Esophagus (tissue), 2 donors: Measurements from ENCODE around the gene SAG. TPM values are rescaled to one million over a fixed set of nuclear protein-coding genes. Genes with fewer than 3 reads are reported as not detected.

Experiments
- H3K27ac ChIP-seq, 2 donors: one replicate each; pipeline ENCODE4 v1.5.1; 2013; ENCODE audit warnings: low read depth in 2 of 2, mild to moderate bottlenecking in 2 of 2, inconsistent platforms in 1 of 2, low read length in 1 of 2, moderate library complexity in 1 of 2
- H3K27me3 ChIP-seq, 2 donors: one replicate each; pipeline ENCODE4 v1.6.1; 2013; ENCODE audit warnings: low read length in 2 of 2, control low read depth in 1 of 2, mild to moderate bottlenecking in 1 of 2; ENCODE audit not compliant: insufficient read depth in 2 of 2, control insufficient read depth in 1 of 2
- H3K36me3 ChIP-seq, 2 donors: one replicate each; pipeline ENCODE4 v1.6.1; 2013; ENCODE audit warnings: low read length in 1 of 2; ENCODE audit not compliant: control insufficient read depth in 2 of 2, insufficient read depth in 2 of 2
- H3K4me1 ChIP-seq, 2 donors: one replicate each; pipeline ENCODE4 v1.6.1; 2013; ENCODE audit warnings: low read length in 1 of 2; ENCODE audit not compliant: control insufficient read depth in 2 of 2, insufficient read depth in 2 of 2
- H3K4me3 ChIP-seq, 2 donors: one replicate each; pipeline ENCODE4 v1.5.1; 2013; ENCODE audit warnings: low read length in 2 of 2, mild to moderate bottlenecking in 2 of 2, low read depth in 1 of 2, moderate library complexity in 1 of 2
- H3K9me3 ChIP-seq, 2 donors: one replicate each; pipeline ENCODE4 v1.6.1; 2013; ENCODE audit warnings: mild to moderate bottlenecking in 2 of 2, low read depth in 1 of 2, low read length in 1 of 2, moderate library complexity in 1 of 2; ENCODE audit not compliant: control insufficient read depth in 2 of 2, insufficient read depth in 1 of 2
- WGBS, 2 donors: extraction: QIAGEN DNeasy Blood & Tissue Kit; methylation state at CpG; one replicate each; pipeline ENCODE4 v1.1.7; 2013; 5-methylcytosine and 5-hydroxymethylcytosine counted together
- polyA plus RNA-seq, 2 donors: library from polyadenylated mRNA; stranded (reverse); fragments of 200-250 nt; gene quantifications; one replicate each; pipeline ENCODE4 v1.2.3, GENCODE V29; 2013
- donor health status: healthy with polysubstance abuse.
- donor health status: Bipolar disorder and iron deficiency.

Gene SAG
- polyA plus RNA-seq, 2 donors = not detected

DNA sequence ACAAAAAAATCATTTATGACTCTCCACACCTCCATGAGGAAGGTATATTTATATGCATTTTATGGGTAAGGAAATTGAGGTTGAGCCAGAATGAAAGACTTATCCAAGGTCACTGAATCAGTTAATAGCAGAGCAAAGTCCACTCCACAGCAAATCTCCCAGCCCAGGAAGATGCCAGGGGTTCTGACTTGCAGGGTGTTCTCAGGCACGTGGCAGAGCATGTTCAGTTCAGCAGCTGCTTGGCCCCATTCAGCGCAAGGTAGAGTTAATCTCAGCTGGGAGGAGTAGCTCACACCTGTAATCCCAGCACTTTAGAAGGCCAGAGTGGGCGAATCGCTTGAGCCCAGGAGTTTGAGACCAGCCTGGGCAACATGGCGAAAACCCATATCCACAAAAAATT is 28.9 kb downstream of the SAG start:
- no peak overlapping the region for H3K4me3 ChIP-seq
- no peaks in the 10 kb centered on the region for H3K27me3 ChIP-seq
- no peaks in the 10 kb centered on the region for H3K4me1 ChIP-seq
- H3K27ac ChIP-seq = no peak overlapping the region
- H3K36me3 ChIP-seq = no peaks in the 10 kb centered on the region
- 70 to 82% methylated on average over 5 of the region's 5 CpGs for WGBS, 2 donors
- H3K9me3 ChIP-seq = no peaks in the 10 kb centered on the region

DNA sequence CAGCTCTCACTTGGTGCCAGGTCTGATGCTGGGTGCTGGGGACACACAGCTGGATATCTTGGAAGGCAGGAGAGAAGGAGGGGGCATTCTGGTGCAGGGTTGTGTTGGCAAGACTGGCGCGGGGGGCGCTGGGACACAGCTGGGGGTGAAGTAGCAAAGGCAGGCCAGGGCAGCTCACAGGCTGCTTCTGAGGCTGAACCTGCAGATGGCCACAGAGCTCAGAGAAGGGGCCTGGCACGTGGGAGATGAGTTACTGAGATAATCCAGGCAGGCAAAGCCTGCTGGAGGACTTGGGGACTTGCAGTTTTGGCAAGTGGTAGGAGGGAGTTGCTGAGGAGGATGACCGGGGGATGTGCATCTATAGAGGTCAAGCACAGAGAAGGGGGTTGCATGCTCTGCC is 30.4 kb downstream of the SAG start:
- H3K27ac ChIP-seq = no peak overlapping the region
- H3K36me3 ChIP-seq = no peaks in the 10 kb centered on the region
- H3K4me1 ChIP-seq = no peaks in the 10 kb centered on the region
- WGBS, 2 donors = 77 to 84% methylated on average over 5 of the region's 5 CpGs
- no peaks in the 10 kb centered on the region for H3K9me3 ChIP-seq
- no peaks in the 10 kb centered on the region for H3K27me3 ChIP-seq
- H3K4me3 ChIP-seq = no peak overlapping the region

DNA sequence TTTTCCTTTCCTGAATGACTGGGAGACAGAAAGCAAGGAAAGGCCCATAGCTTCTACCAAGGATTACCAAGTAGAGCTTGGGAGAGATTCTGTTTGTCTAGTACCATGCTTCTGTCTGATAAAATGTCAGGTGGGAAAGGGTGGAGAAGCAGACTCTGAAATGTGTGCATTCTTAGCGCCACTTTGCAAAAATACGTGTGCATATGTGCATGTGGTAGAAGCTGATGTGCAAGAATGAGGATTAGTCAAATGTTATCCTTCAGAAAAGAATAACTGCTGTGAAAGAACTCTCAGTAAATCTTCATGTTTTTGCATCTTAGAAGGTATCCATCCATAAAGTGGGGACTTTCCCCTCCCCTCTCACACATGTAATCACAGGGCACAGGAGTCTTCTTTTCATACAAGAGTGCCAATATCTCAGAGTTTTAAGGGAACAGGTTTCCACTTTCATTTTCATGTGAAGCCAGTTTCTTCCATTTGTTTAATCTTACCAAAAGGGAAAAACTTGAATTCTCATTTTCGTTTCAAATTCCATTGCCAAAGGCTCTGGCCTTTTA is 31.3 kb downstream of the SAG start:
- H3K4me1 ChIP-seq = no peaks in the 10 kb centered on the region

DNA sequence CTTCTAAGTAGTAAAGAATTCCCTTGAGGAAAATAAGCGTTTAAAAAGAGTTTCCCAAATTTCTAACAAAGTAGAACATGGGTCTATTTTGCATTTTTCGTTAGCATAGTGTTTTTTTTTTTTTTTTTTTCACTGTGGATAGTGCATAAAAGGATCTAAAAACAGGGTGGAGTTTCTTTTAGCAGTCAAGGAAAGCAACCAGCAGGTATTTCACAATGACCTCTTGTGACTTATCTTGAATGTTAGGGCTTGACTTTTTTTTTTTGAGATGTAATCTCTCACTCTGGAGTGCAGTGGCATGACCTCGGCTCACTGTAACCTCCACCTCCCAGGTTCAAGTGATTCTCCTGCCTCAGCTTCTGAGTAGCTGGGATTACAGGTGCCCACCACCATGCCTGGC is 31.8 kb downstream of the SAG start:
- no peaks in the 10 kb centered on the region for H3K36me3 ChIP-seq
- WGBS, 2 donors = 39% methylated on average over 3 of the region's 3 CpGs

More for the DNA sequence above, 31.3 kb downstream of the SAG start:
- Histone ChIP-seq H3K27me3 (no peaks in the 10 kb centered on the region), H3K4me3 (no peak overlapping the region), H3K27ac (no peak overlapping the region), H3K36me3 (no peaks in the 10 kb centered on the region), H3K9me3 (no peaks in the 10 kb centered on the region)
- 62 to 74% methylated on average over 3 of the region's 3 CpGs for WGBS, 2 donors

DNA sequence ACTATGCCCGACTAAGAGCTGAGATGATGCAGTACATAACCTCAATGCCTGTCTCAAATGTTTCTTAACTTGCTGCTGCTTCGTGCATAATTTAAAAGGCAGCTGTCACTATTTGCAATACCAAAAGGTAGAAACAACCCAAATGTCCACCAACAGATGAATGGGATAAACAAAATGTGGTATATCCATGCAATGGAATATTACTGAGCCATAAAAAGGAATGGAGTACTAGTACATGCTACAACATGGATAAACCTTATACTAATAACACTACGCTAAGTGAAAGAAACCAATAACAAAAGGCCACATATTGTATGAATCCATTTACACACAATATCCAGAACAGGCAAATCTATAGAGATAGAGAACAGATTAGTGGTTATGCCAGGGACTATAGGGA is 33.7 kb downstream of the SAG start:
- Histone ChIP-seq H3K36me3 (no peaks in the 10 kb centered on the region), H3K4me1 (no peaks in the 10 kb centered on the region), H3K4me3 (no peak overlapping the region), H3K9me3 (no peaks in the 10 kb centered on the region), H3K27me3 (no peaks in the 10 kb centered on the region), H3K27ac (no peak overlapping the region)
- WGBS, 2 donors = 94 to 97% methylated on average over 3 of the region's 3 CpGs

More for the DNA sequence above, 31.8 kb downstream of the SAG start:
- Histone ChIP-seq H3K4me3 (no peak overlapping the region), H3K27ac (no peak overlapping the region), H3K4me1 (no peaks in the 10 kb centered on the region), H3K27me3 (no peaks in the 10 kb centered on the region), H3K9me3 (no peaks in the 10 kb centered on the region)

DNA sequence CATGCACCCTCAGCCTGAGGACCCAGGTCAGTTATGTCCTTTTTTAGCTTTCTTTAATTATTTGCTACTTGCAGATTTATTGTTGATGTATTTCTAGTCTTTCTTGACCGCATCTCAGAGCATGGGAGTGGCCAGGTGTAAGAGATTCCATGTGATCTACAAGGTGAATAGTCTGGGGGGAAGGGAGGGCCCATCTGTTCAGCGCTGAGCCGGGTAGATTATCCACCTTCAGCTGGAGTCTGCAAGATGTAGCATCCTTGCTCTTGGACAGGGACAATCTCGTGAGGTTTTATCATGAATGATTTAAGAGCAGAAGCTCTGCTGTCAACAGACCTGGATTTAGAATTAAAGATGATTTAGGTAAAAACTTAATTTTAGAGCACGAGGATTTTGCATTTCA is 34.7 kb downstream of the SAG start:
- H3K4me3 ChIP-seq = no peak overlapping the region
- no peaks in the 10 kb centered on the region for H3K27me3 ChIP-seq
- 85 to 90% methylated on average over 5 of the region's 5 CpGs for WGBS, 2 donors
- H3K36me3 ChIP-seq = no peaks in the 10 kb centered on the region
- H3K9me3 ChIP-seq = no peaks in the 10 kb centered on the region
- H3K4me1 ChIP-seq = no peaks in the 10 kb centered on the region
- H3K27ac ChIP-seq = no peak overlapping the region

DNA sequence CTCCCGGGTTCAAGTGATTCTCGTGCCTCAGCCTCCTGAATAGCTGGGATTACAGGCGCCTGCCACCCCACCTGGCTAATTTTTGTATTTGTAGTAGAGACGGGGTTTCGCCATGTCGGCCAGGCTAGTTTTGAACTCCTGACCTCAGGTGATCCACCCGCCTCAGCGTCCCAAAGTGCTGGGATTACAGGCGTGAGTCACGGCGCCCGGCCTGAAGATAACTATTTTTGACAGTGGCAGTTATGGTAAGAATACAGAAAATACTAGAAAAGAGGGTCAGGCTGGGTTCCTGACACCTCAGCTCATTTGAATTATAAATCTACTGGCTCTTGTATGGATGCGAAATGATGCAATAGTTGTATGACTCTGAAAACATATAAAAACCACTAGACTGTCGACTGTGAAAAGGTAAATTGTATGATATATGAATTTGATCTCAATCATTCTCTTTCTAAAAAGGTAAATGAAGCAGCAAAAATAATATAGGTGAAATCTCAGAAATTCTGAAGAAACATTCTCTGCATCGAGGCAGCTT is 35.6 kb downstream of the SAG start:
- H3K36me3 ChIP-seq = no peaks in the 10 kb centered on the region
- H3K4me1 ChIP-seq = no peaks in the 10 kb centered on the region
- no peak overlapping the region for H3K27ac ChIP-seq
- no peaks in the 10 kb centered on the region for H3K27me3 ChIP-seq
- H3K4me3 ChIP-seq = no peak overlapping the region
- H3K9me3 ChIP-seq = no peaks in the 10 kb centered on the region
- WGBS, 2 donors = 90 to 91% methylated on average over 15 of the region's 15 CpGs

DNA sequence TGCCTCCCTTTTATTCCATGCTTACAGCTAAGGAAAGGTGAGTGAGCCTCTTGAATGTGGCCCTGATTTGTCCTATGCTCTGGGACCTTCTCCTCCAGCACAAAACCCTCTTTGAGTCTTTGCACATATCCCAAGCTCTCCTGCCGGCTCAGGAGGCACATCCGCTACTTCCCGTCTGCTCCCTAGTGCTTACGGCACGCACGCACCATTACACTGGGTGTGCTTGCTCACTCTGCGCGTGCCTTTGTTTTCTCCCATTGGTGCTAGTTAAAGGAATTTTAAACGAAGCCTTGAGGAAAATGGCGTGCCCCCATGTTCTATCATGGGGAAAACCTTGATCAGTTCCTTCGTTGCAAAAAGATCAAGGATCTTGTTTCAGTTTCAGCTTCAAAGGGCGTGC is 38.8 kb downstream of the SAG start:
- H3K36me3 ChIP-seq = no peaks in the 10 kb centered on the region
- H3K27ac ChIP-seq = no peak overlapping the region
- WGBS, 2 donors = 92 to 94% methylated on average over 12 of the region's 12 CpGs
- H3K4me1 ChIP-seq = no peaks in the 10 kb centered on the region
- H3K9me3 ChIP-seq = no peaks in the 10 kb centered on the region
- H3K27me3 ChIP-seq = no peaks in the 10 kb centered on the region
- H3K4me3 ChIP-seq = no peak overlapping the region

DNA sequence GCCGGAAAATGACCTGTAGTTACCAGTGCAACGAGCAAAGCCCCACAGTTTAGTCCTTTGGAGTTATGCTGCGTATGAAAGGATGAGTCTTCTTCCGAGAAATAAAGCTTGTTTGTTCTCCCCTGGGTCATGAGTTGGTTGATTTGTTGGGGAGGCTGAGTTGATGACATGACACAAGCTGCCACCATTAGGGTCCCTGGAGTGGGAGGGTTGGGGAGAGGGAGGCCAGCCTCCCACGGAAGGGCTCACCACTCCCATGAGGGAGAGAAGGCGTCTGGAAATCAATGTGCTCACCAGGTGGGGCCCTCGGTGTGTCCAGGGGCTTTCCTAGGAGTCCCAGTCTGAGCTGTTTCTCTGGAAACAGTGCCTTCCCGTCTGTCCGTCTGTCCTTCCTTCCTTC is 39.3 kb downstream of the SAG start:
- Histone ChIP-seq H3K4me3 (no peak overlapping the region), H3K9me3 (no peaks in the 10 kb centered on the region), H3K27me3 (no peaks in the 10 kb centered on the region), H3K27ac (no peak overlapping the region), H3K4me1 (no peaks in the 10 kb centered on the region), H3K36me3 (no peaks in the 10 kb centered on the region)
- WGBS, 2 donors = 78 to 84% methylated on average over 9 of the region's 9 CpGs
